Esophagus squamous epithelium (tissue), 5 donors: ENCODE results near the gene FADS3. TPM values are rescaled to one million over a fixed set of nuclear protein-coding genes. Genes with fewer than 3 reads are reported as not detected.

Experiments used
- DNase-seq: peaks from one replicate; lab custom pipeline; 2025; lab: John Stamatoyannopoulos, UW
- H3K27ac ChIP-seq, 4 donors: fragments of 200-600 bp; sonication (generic); one replicate each; pipeline ENCODE4 v1.5.1; 2016 to 2019; ENCODE audit warnings: mild to moderate bottlenecking in 1 of 4
- H3K27me3 ChIP-seq, 4 donors: fragments of 200-600 bp; sonication (generic); 1 replicate in 3 of 4; 2 replicates in 1 of 4; pipeline versions ENCODE4 v1.5.1 to v1.6.0; 2017 to 2021; ENCODE audit warnings: antibody characterized with exemption in 1 of 4
- H3K36me3 ChIP-seq, 3 donors: fragments of 200-600 bp; sonication (generic); one replicate each; pipeline ENCODE4 v1.5.1; 2016 to 2019
- H3K4me1 ChIP-seq, 3 donors: fragments of 200-600 bp; sonication (generic); one replicate each; pipeline ENCODE4 v1.5.1; 2017 to 2019
- H3K4me3 ChIP-seq, 4 donors: fragments of 200-600 bp; sonication (generic); 1 replicate in 3 of 4; 2 replicates in 1 of 4; pipeline ENCODE4 v1.5.1; 2016 to 2019; ENCODE audit warnings: mild to moderate bottlenecking in 2 of 4, moderate library complexity in 1 of 4
- H3K9me3 ChIP-seq, 3 donors: fragments of 200-600 bp; sonication (generic); one replicate each; pipeline ENCODE4 v1.5.1; 2016 to 2019
- CTCF ChIP-seq, 6 experiments: fragments of 450-650 bp in 4 of 6; fragments of 200-600 bp in 2 of 6; sonication (generic) in 2 of 6; IDR thresholded peaks; one replicate each; pipeline ENCODE4 v1.5.1; 2016 to 2019; ENCODE audit warnings: antibody characterized with exemption in 6 of 6, mild to moderate bottlenecking in 4 of 6, moderate library complexity in 4 of 6
- POLR2A ChIP-seq, 4 donors: fragments of 450-650 bp; IDR thresholded peaks; one replicate each; pipeline ENCODE4 v1.6.1; 2017; ENCODE audit warnings: antibody characterized with exemption in 4 of 4, mild to moderate bottlenecking in 4 of 4, moderate library complexity in 3 of 4
- WGBS, 2 donors: methylation state at CpG; one replicate each; pipeline ENCODE4 v1.1.5; 2018; 5-methylcytosine and 5-hydroxymethylcytosine counted together
- intact Hi-C: fragments of 100-400 bp; cut with DNase I; formaldehyde crosslinking; loops from one replicate; pipeline ENCODE4 v1.15.0; 2022
- total RNA-seq, 4 donors: library from RNA; depleted of rRNA; stranded (reverse); fragments of >200 nt; gene quantifications; one replicate each; pipeline ENCODE4 v1.1.0, GENCODE V29; 2016
- donor health status: DM: yes; HTN: yes; CAD: no.

FADS3 gene
- total RNA-seq, 4 donors from 2014 or later: 6.1 to 16.0 (median 7.1) TPM

DNA sequence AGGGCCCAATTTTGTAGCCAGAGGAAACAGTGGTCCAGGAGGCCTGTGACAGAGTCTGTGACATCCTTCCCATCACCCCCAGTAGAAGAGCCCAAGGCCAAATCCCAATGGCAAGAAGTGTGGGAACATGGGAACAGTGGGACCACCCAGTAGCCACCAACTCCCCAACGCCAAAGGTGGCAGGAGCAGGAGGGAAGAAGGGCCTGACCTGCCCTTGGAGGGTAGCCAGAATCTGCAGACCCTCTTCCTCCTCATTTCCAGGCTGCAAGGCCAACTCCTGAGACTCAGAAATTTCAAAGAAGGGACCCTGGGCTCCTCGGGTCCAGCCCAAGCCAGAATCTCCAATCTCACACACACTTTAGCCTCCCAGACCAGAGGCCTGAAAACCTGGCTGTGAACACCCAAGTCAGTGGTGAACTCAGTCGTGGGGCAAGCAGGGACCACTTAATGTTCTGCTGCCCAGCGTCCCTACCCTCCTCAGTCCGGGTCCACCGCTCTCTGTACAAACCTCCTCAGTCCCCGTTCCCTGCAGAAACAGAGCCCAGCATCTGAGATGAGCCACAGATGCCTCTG, 19.9 kb upstream of the FADS3 start:
- intact Hi-C loops: no loop called here
- Histone ChIP-seq H3K9me3 (no peaks in the 10 kb centered on the region), H3K27me3 (peaks cover 0 to 11% (median 0%) of the 10 kb centered on the region in 4 donors), H3K36me3 (peaks cover 0 to 18% (median 6%) of the 10 kb centered on the region in 3 donors), H3K4me3 (no peak overlapping the region), H3K27ac (peak overlapping the region in 2 of 4 donors; percentile 11 to 25), H3K4me1 (peaks cover 5 to 74% (median 6%) of the 10 kb centered on the region in 3 donors)
- WGBS, 2 donors: 76 to 78% methylated on average over 4 to 6 of the region's 7 CpGs
- DNase-seq: no peak
- TF ChIP-seq CTCF (IDR thresholded peaks at IDR 0.05): no peak

DNA sequence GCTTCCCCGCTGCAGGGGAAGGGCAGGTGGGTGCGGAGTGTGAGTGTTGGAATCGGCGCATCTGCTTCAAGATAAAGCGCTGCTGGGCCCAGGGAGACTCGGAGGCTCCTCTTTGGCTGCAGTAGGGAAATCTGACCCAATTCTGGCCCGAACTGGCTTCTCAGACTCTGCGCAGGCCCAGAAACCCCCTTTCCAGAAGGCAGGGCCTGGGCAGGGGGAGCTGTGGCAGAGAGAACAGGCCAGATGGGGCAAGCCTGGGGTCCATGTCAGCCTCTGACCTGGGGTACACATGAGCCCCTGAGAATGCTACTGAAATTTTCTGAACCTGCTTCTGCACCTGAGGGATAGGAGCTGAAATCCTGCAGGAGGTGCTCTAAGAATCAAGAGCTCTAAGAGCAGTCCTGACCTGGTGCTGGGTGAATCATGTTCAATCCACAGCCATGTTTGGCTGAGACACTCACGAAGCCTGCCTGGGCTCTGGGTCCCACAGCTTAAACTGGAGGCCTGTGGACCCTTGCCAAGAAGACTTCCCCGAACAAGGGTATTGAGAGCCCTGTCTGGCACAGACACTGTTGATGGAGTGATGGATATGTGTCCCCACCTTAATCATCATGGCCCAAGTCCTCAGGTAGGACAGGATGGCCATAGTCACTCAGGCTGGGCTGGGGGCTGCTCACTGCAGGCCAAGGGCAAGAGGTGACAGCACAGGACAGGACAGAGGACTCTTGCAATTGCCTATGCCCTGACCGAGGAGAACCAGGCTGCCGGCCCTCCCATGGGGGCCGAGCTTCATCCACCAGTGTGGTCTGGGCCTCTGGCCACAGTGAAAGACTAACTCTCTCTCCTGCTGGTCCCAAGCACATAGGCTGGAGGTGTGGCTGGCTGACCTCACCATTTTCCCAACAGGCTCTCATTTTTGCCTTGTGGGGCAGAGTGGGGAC, 19.1 kb upstream of the FADS3 start:
- DNase-seq: no peak
- Histone ChIP-seq H3K27me3 (peaks cover 0 to 5% (median 0%) of the 10 kb centered on the region in 4 donors), H3K36me3 (peaks cover 0 to 26% (median 6%) of the 10 kb centered on the region in 3 donors), H3K4me3 (no peak overlapping the region), H3K9me3 (no peaks in the 10 kb centered on the region), H3K4me1 (peaks cover 5 to 67% (median 6%) of the 10 kb centered on the region in 3 donors), H3K27ac (peak overlapping the region in 2 of 4 donors; percentile 11 to 40)
- intact Hi-C loops: no loop called here
- no peak for TF ChIP-seq POLR2A (IDR thresholded peaks at IDR 0.05)
- TF ChIP-seq CTCF (IDR thresholded peaks at IDR 0.05): no peak
- 81 to 82% methylated on average over 11 of the region's 13 CpGs for WGBS, 2 donors

GRCh38 chr11:61908730-61909316, 17.5 kb upstream of the FADS3 start:
- intact Hi-C loops: no loop called here
- TF ChIP-seq POLR2A (IDR thresholded peaks at IDR 0.05): no peak
- no peak for TF ChIP-seq CTCF (IDR thresholded peaks at IDR 0.05)
- no peak for DNase-seq
- Histone ChIP-seq H3K27ac (peak overlapping the region in 2 of 4 donors; percentile 39 to 63), H3K4me1 (peaks cover 5 to 53% (median 6%) of the 10 kb centered on the region in 3 donors), H3K36me3 (peaks cover 0 to 37% (median 6%) of the 10 kb centered on the region in 3 donors), H3K4me3 (no peak overlapping the region), H3K27me3 (peaks cover 0 to 7% (median 0%) of the 10 kb centered on the region in 4 donors), H3K9me3 (no peaks in the 10 kb centered on the region)
- 71 to 76% methylated on average over 3 of the region's 10 CpGs for WGBS, 2 donors

- 85 to 94% methylated on average over 5 to 14 of the region's 21 CpGs for WGBS, 2 donors
- Histone ChIP-seq H3K27me3 (peaks cover 0 to 7% (median 0%) of the 10 kb centered on the region in 4 donors), H3K4me3 (no peak overlapping the region), H3K27ac (peak overlapping the region in 1 of 4 donors; percentile 63), H3K36me3 (peaks cover 0 to 37% (median 6%) of the 10 kb centered on the region in 3 donors), H3K4me1 (peaks cover 5 to 45% (median 6%) of the 10 kb centered on the region in 3 donors), H3K9me3 (no peaks in the 10 kb centered on the region)
- no peak for DNase-seq
- TF ChIP-seq CTCF (IDR thresholded peaks at IDR 0.05) (no peak), POLR2A (IDR thresholded peaks at IDR 0.05) (no peak)
- intact Hi-C loops: no loop called here
These were observed 16.8 kb upstream of the FADS3 start for GRCh38 chr11:61907871-61908729.
